ENCODE results near the gene YEATS2.

DNA sequence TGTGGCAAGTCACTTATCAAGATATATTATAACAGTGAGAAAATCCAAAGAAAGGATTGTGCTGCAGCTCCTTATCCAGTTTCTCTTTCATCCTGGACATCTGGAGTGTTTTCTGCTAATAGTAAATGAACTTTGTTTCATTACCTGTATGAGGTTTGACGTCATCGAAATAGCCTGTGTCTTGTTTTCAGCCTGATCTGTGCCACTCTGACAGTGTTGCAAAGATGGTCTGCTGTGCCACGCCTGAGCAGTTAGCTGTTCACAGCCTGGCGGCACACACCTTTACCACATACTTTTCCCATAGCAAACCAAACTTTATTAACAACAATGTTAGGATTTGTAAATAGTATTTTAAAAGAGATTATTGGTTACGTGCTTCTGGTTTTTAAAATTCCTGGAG lies 34.0 kb downstream of the YEATS2 start:
- TF ChIP-seq, protein P1, sequence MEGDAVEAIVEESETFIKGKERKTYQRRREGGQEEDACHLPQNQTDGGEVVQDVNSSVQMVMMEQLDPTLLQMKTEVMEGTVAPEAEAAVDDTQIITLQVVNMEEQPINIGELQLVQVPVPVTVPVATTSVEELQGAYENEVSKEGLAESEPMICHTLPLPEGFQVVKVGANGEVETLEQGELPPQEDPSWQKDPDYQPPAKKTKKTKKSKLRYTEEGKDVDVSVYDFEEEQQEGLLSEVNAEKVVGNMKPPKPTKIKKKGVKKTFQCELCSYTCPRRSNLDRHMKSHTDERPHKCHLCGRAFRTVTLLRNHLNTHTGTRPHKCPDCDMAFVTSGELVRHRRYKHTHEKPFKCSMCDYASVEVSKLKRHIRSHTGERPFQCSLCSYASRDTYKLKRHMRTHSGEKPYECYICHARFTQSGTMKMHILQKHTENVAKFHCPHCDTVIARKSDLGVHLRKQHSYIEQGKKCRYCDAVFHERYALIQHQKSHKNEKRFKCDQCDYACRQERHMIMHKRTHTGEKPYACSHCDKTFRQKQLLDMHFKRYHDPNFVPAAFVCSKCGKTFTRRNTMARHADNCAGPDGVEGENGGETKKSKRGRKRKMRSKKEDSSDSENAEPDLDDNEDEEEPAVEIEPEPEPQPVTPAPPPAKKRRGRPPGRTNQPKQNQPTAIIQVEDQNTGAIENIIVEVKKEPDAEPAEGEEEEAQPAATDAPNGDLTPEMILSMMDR (conservative IDR thresholded peaks at IDR 0.05 in 1 of 2, IDR thresholded peaks at IDR 0.05 in 1 of 2; ENCODE audit: extremely low read depth in 1 of 2, insufficient read depth in 1 of 2, low read depth in 1 of 2, low read length in 2 of 2): no peak
- TF ChIP-seq EZH2 (IDR thresholded peaks at IDR 0.05; ENCODE audit: borderline replicate concordance, low read length): no peak

Measured in mammary epithelial cell (primary cell).